SK-N-SH treated with all-trans-retinoic acid at 6 μM for 48 hours (cell line): ENCODE measurements around the gene DIPK1B.

ENCODE experiments used
- ARNTL ChIP-seq: fragments of 450-650 bp; formaldehyde crosslinking; IDR thresholded peaks from 2 replicates; pipeline ENCODE4 v1.5.0; 2020; ENCODE audit warnings: low read depth, mild to moderate bottlenecking, moderate library complexity, borderline replicate concordance
- CSDC2 ChIP-seq: fragments of 250-450 bp; sonication (Bioruptor Pico); IDR thresholded peaks from 2 replicates; pipeline ENCODE4 v1.5.0; 2020; ENCODE audit warnings: mild to moderate bottlenecking, moderate library complexity
- RARB ChIP-seq: fragments of 250-450 bp; sonication (Bioruptor Pico); IDR thresholded peaks from 2 replicates; pipeline ENCODE4 v1.8.0; 2021; ENCODE audit warnings: mild to moderate bottlenecking, moderate library complexity
- ZFP30 ChIP-seq: fragments of 450-650 bp; formaldehyde crosslinking; IDR thresholded peaks from 2 replicates; pipeline ENCODE4 v1.5.0; 2022; ENCODE audit warnings: mild to moderate bottlenecking, moderate library complexity
- ZNF8 ChIP-seq: fragments of 450-650 bp; formaldehyde crosslinking; IDR thresholded peaks from 2 replicates; pipeline ENCODE4 v1.5.0; 2020; ENCODE audit warnings: mild to moderate bottlenecking, moderate library complexity
- TF ChIP-seq, protein P1 (sequence below): fragments of 250-450 bp; sonication (Bioruptor Pico); IDR thresholded peaks from 2 replicates; pipeline ENCODE4 v1.5.0; 2020; ENCODE audit warnings: mild to moderate bottlenecking, moderate library complexity
- TF ChIP-seq, protein P2 (sequence below): fragments of 250-450 bp; sonication (Bioruptor Pico); IDR thresholded peaks from 2 replicates; pipeline ENCODE4 v1.5.1; 2021; ENCODE audit warnings: mild to moderate bottlenecking, moderate library complexity
- TF ChIP-seq, protein P3 (sequence below): fragments of 250-450 bp; sonication (Bioruptor Pico); IDR thresholded peaks from 2 replicates; pipeline ENCODE4 v1.5.1; 2020; ENCODE audit warnings: low read depth, mild to moderate bottlenecking, moderate library complexity

DNA sequence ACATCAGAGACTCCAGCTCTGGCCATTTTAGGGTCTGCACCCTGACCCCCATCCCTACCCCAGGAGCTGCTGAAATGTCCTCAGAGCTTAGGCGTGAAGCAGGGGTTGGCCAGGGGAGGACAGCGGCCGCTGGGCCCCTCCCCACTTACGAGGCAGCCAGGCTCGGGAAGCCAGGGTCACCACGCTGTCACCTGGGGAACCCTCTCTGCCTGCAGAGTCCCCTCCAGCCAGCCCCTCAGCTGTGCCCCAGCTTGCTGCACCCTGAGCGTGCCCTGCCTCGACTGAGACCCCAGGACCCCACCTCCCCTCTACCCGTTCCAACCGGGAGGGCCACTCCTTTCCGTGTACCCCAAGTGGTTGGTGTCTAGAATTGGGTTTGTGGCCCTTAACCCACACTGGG lies 27.7 kb downstream of the DIPK1B start:
- TF ChIP-seq CSDC2 (CRISPR knock-in tag), result no peak
- TF ChIP-seq, protein P1, sequence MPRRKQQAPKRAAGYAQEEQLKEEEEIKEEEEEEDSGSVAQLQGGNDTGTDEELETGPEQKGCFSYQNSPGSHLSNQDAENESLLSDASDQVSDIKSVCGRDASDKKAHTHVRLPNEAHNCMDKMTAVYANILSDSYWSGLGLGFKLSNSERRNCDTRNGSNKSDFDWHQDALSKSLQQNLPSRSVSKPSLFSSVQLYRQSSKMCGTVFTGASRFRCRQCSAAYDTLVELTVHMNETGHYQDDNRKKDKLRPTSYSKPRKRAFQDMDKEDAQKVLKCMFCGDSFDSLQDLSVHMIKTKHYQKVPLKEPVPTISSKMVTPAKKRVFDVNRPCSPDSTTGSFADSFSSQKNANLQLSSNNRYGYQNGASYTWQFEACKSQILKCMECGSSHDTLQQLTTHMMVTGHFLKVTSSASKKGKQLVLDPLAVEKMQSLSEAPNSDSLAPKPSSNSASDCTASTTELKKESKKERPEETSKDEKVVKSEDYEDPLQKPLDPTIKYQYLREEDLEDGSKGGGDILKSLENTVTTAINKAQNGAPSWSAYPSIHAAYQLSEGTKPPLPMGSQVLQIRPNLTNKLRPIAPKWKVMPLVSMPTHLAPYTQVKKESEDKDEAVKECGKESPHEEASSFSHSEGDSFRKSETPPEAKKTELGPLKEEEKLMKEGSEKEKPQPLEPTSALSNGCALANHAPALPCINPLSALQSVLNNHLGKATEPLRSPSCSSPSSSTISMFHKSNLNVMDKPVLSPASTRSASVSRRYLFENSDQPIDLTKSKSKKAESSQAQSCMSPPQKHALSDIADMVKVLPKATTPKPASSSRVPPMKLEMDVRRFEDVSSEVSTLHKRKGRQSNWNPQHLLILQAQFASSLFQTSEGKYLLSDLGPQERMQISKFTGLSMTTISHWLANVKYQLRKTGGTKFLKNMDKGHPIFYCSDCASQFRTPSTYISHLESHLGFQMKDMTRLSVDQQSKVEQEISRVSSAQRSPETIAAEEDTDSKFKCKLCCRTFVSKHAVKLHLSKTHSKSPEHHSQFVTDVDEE, result no peak
- no peak for TF ChIP-seq ARNTL (CRISPR knock-in tag)
- no peak for TF ChIP-seq ZNF8 (CRISPR knock-in tag)
- no peak for TF ChIP-seq RARB (CRISPR knock-in tag)
- TF ChIP-seq, protein P2, sequence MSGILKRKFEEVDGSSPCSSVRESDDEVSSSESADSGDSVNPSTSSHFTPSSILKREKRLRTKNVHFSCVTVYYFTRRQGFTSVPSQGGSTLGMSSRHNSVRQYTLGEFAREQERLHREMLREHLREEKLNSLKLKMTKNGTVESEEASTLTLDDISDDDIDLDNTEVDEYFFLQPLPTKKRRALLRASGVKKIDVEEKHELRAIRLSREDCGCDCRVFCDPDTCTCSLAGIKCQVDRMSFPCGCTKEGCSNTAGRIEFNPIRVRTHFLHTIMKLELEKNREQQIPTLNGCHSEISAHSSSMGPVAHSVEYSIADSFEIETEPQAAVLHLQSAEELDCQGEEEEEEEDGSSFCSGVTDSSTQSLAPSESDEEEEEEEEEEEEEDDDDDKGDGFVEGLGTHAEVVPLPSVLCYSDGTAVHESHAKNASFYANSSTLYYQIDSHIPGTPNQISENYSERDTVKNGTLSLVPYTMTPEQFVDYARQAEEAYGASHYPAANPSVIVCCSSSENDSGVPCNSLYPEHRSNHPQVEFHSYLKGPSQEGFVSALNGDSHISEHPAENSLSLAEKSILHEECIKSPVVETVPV (CRISPR knock-in tag), result no peak
- no peak for TF ChIP-seq ZFP30 (CRISPR knock-in tag)
- TF ChIP-seq, protein P3, sequence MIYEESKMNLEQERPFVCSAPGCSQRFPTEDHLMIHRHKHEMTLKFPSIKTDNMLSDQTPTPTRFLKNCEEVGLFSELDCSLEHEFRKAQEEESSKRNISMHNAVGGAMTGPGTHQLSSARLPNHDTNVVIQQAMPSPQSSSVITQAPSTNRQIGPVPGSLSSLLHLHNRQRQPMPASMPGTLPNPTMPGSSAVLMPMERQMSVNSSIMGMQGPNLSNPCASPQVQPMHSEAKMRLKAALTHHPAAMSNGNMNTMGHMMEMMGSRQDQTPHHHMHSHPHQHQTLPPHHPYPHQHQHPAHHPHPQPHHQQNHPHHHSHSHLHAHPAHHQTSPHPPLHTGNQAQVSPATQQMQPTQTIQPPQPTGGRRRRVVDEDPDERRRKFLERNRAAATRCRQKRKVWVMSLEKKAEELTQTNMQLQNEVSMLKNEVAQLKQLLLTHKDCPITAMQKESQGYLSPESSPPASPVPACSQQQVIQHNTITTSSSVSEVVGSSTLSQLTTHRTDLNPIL (CRISPR knock-in tag), result no peak
